IMR-90 (cell line): Measurements from ENCODE around the gene RHO. TPM values are rescaled to one million over a fixed set of nuclear protein-coding genes. Genes with fewer than 3 reads are reported as not detected.

Experiments
- ATAC-seq: fragments of 200-7000 bp; cut with Tn5 transposase; 2 replicates; pipeline ENCODE4 v1.9.1; 2020; ENCODE audit warnings: low read depth, mild to moderate bottlenecking, moderate library complexity
- BruUV-seq: library from RNA; stranded (reverse); fragments of 400-500 nt; replicated peaks from 2 replicates; lab custom pipeline; 2021; lab: Mats Ljungman, UMichigan
- CTCF ChIA-PET: fragments of 300-600 bp; formaldehyde crosslinking; extraction: SDS; loops from one replicate; lab custom pipeline; 2021; ENCODE audit warnings: antibody characterized with exemption; lab: Yijun Ruan, JAX
- POLR2A ChIA-PET: fragments of 300-600 bp; sonication (Branson Sonifier 250); formaldehyde crosslinking; loops from one replicate; lab custom pipeline; 2022; ENCODE audit warnings: antibody characterized with exemption; ENCODE audit not compliant: unreplicated experiment; lab: Charles Lee
- DNase-seq: peaks from one replicate; pipeline ENCODE4 v3.0.0; 2013
- H2AFZ ChIP-seq: replicated peaks from 2 replicates; pipeline ENCODE3; 2013; ENCODE audit warnings: low read length, mild to moderate bottlenecking; ENCODE audit not compliant: poor library complexity
- H2AK5ac ChIP-seq: 2 replicates; pipeline ENCODE4 v1.6.1; 2013; ENCODE audit warnings: low read depth, low read length, inconsistent platforms
- H2AK9ac ChIP-seq: replicated peaks from 2 replicates; pipeline ENCODE3; 2013; ENCODE audit warnings: mild to moderate bottlenecking, low read depth, low read length, moderate library complexity; ENCODE audit not compliant: poor library complexity
- H2BK120ac ChIP-seq: 2 replicates; pipeline ENCODE4 v1.6.1; 2013; ENCODE audit warnings: low read depth, low read length, inconsistent platforms
- H2BK15ac ChIP-seq: 3 replicates; pipeline ENCODE4 v1.6.1; 2013; ENCODE audit warnings: low read depth, low read length, inconsistent platforms
- H2BK20ac ChIP-seq: 2 replicates; pipeline ENCODE4 v1.6.1; 2013; ENCODE audit warnings: low read depth, mild to moderate bottlenecking, inconsistent platforms, low read length, moderate library complexity
- H2BK5ac ChIP-seq: 2 replicates; pipeline ENCODE4 v1.6.1; 2013; ENCODE audit warnings: mild to moderate bottlenecking, low read depth, low read length, inconsistent platforms; ENCODE audit not compliant: poor library complexity, severe bottlenecking
- H3K14ac ChIP-seq: replicated peaks from 2 replicates; pipeline ENCODE4 v1.6.1; 2013; ENCODE audit warnings: low read depth, low read length, inconsistent platforms
- H3K18ac ChIP-seq: 2 replicates; pipeline ENCODE4 v1.6.1; 2013; ENCODE audit warnings: low read depth, low read length, control low read depth
- H3K23ac ChIP-seq: 2 replicates; pipeline ENCODE4 v1.6.1; 2013; ENCODE audit warnings: low read depth, low read length, inconsistent platforms
- H3K27ac ChIP-seq: 2 replicates; pipeline ENCODE4 v1.5.1; 2013; ENCODE audit warnings: mild to moderate bottlenecking, control low read depth, low read length; ENCODE audit not compliant: insufficient read depth
- H3K27me3 ChIP-seq: 2 replicates; pipeline ENCODE4 v1.6.1; 2013; ENCODE audit warnings: low read length; ENCODE audit not compliant: control insufficient read depth, insufficient read depth
- H3K36me3 ChIP-seq: 2 replicates; pipeline ENCODE4 v1.6.1; 2013; ENCODE audit warnings: low read length, mixed read lengths; ENCODE audit not compliant: control insufficient read depth, insufficient read depth
- H3K4ac ChIP-seq: 2 replicates; pipeline ENCODE4 v1.6.1; 2013; ENCODE audit warnings: low read depth, low read length, inconsistent platforms
- H3K4me1 ChIP-seq: 2 replicates; pipeline ENCODE4 v1.6.1; 2013; ENCODE audit warnings: low read length, mixed read lengths; ENCODE audit not compliant: control insufficient read depth, insufficient read depth
- H3K4me2 ChIP-seq: 2 replicates; pipeline ENCODE4 v1.6.1; 2013; ENCODE audit warnings: low read depth, mild to moderate bottlenecking, control low read depth, low read length, moderate library complexity
- H3K4me3 ChIP-seq: 2 replicates; pipeline ENCODE4 v1.5.1; 2013; ENCODE audit warnings: low read depth, mild to moderate bottlenecking, control low read depth, low read length, moderate library complexity; ENCODE audit not compliant: insufficient read depth
- H3K56ac ChIP-seq: 2 replicates; pipeline ENCODE4 v1.6.1; 2013; ENCODE audit warnings: low read length, inconsistent platforms; ENCODE audit not compliant: insufficient read depth; ENCODE audit errors: extremely low read depth
- H3K79me1 ChIP-seq, 2 experiments: 2 replicates each; pipeline ENCODE4 v1.6.1; 2013; ENCODE audit warnings: low read length in 2 of 2, inconsistent platforms in 1 of 2, low read depth in 1 of 2
- H3K9ac ChIP-seq: 2 replicates; pipeline ENCODE4 v1.6.1; 2013; ENCODE audit warnings: low read depth, low read length, control low read depth
- H3K9me1 ChIP-seq: 2 replicates; pipeline ENCODE4 v1.6.1; 2013; ENCODE audit warnings: low read length, inconsistent platforms; ENCODE audit not compliant: insufficient read depth
- H3K9me3 ChIP-seq: 2 replicates; pipeline ENCODE4 v1.6.1; 2013; ENCODE audit warnings: low read length; ENCODE audit not compliant: control insufficient read depth, insufficient read depth
- H4K20me1 ChIP-seq: 2 replicates; pipeline ENCODE4 v1.6.1; 2013; ENCODE audit warnings: low read length, inconsistent platforms; ENCODE audit not compliant: insufficient read depth
- H4K5ac ChIP-seq: 2 replicates; pipeline ENCODE4 v1.6.1; 2013; ENCODE audit warnings: mild to moderate bottlenecking, low read depth, low read length, control low read depth
- H4K8ac ChIP-seq, 2 experiments: 2 replicates each; pipeline ENCODE4 v1.6.1; 2013; ENCODE audit warnings: low read depth in 2 of 2, low read length in 2 of 2, control low read depth in 1 of 2, inconsistent platforms in 1 of 2
- H4K91ac ChIP-seq: 2 replicates; pipeline ENCODE4 v1.6.1; 2013; ENCODE audit warnings: low read depth, low read length, inconsistent platforms; ENCODE audit not compliant: insufficient read depth
- BHLHE40 ChIP-seq: fragments of 150-350 bp; IDR thresholded peaks from 2 replicates; pipeline ENCODE4 v1.6.1; 2016; ENCODE audit warnings: mild to moderate bottlenecking, low read depth, low read length
- CEBPB ChIP-seq: IDR thresholded peaks from 2 replicates; pipeline ENCODE4 v1.6.1; 2012; ENCODE audit warnings: low read depth, low read length, improper control_type of control experiment
- CHD1 ChIP-seq: IDR thresholded peaks from 2 replicates; pipeline ENCODE4 v1.6.1; 2012; ENCODE audit warnings: low read depth, low read length, improper control_type of control experiment
- ELK1 ChIP-seq: fragments of 150-350 bp; IDR thresholded peaks from 2 replicates; pipeline ENCODE4 v1.6.1; 2016; ENCODE audit warnings: low read depth, mild to moderate bottlenecking, low read length, moderate library complexity, borderline replicate concordance
- FOS ChIP-seq: fragments of 150-350 bp; IDR thresholded peaks from 2 replicates; pipeline ENCODE4 v1.6.1; 2016; ENCODE audit warnings: low read depth, low read length
- MAFK ChIP-seq: IDR thresholded peaks from 2 replicates; pipeline ENCODE4 v1.6.1; 2012; ENCODE audit warnings: low read depth, low read length, improper control_type of control experiment
- MAZ ChIP-seq: IDR thresholded peaks from 2 replicates; pipeline ENCODE4 v1.6.1; 2012; ENCODE audit warnings: low read depth, mild to moderate bottlenecking, low read length, improper control_type of control experiment, moderate library complexity, borderline replicate concordance
- MXI1 ChIP-seq: IDR thresholded peaks from 2 replicates; pipeline ENCODE4 v1.6.1; 2012; ENCODE audit warnings: low read depth, mild to moderate bottlenecking, low read length, moderate library complexity, borderline replicate concordance
- NFE2L2 ChIP-seq: fragments of 150-350 bp; IDR thresholded peaks from 2 replicates; pipeline ENCODE4 v1.6.1; 2016; ENCODE audit warnings: low read depth, mild to moderate bottlenecking, low read length
- POLR2A ChIP-seq: IDR thresholded peaks from 2 replicates; pipeline ENCODE4 v1.6.1; 2012; ENCODE audit warnings: mild to moderate bottlenecking, low read depth, low read length
- RAD21 ChIP-seq: IDR thresholded peaks from 2 replicates; pipeline ENCODE4 v1.6.1; 2012; ENCODE audit warnings: low read length, improper control_type of control experiment
- RCOR1 ChIP-seq: IDR thresholded peaks from 2 replicates; pipeline ENCODE4 v1.6.1; 2012; ENCODE audit warnings: mild to moderate bottlenecking, low read length, improper control_type of control experiment; ENCODE audit not compliant: insufficient replicate concordance
- USF2 ChIP-seq: fragments of 150-350 bp; IDR thresholded peaks from 2 replicates; pipeline ENCODE4 v1.6.1; 2017; ENCODE audit warnings: mild to moderate bottlenecking, antibody characterized with exemption, low read length, low read depth
- WGBS, 2 experiments: methylation state at CpG; one replicate each; pipeline versions ENCODE4 v1.1.5 to v1.1.7; 2013; ENCODE audit warnings: missing lambda C conversion rate in 2 of 2; ENCODE audit not compliant: insufficient read length in 1 of 2; ENCODE audit errors: extremely low coverage in 2 of 2; 5-methylcytosine and 5-hydroxymethylcytosine counted together
- dilution Hi-C: fragments of 300-500 bp; cut with HindIII; formaldehyde crosslinking; loops from one replicate; pipeline ENCODE4 v1.14.3; 2018; ENCODE audit warnings: low sequenced_read_pairs; ENCODE audit not compliant: unreplicated experiment
- in situ Hi-C: fragments of 300-500 bp; cut with MboI; formaldehyde crosslinking; loops from 3 replicates; pipeline ENCODE4 v1.14.3; 2019; ENCODE audit warnings: low sequenced_read_pairs, inconsistent platforms, mixed read lengths
- intact Hi-C: fragments of 100-400 bp; cut with micrococcal nuclease; formaldehyde crosslinking; loops from 2 replicates; pipeline ENCODE4 v1.10.0; 2022
- polyA plus RNA-seq, 3 experiments: library from polyadenylated mRNA; depleted of rRNA; stranded (reverse); fragments of >200 nt; gene quantifications; 2 replicates each; pipeline ENCODE4 v1.2.3, GENCODE V29; 2012; ENCODE audit warnings: low replicate concordance in 1 of 3
- total RNA-seq: library from RNA; depleted of rRNA; stranded (reverse); fragments of >200 nt; gene quantifications from 2 replicates; pipeline ENCODE4 v1.2.3, GENCODE V29; 2012

RHO gene
- total and polyA plus RNA-seq, 2 of the 4 experiments (the other 2 are of a cell fraction): not detected

GRCh38 chr3:129561619-129562248 is 33.3 kb downstream of the RHO start:
- H3K9me3 ChIP-seq: no peaks in the 10 kb centered on the region
- H3K4ac ChIP-seq: peak overlapping the region; percentile 100
- H2AFZ ChIP-seq: peak overlapping the region; percentile 91
- H4K5ac ChIP-seq: peak overlapping the region; percentile 98
- peak overlapping the region; percentile 55 for H3K9ac ChIP-seq
- peak overlapping the region; percentile 98 for H3K27ac ChIP-seq
- H3K56ac ChIP-seq: no peak overlapping the region
- H4K91ac ChIP-seq: peak overlapping the region; percentile 97
- ChIA-PET CTCF (interaction anchor here (0.6 to 1.8 kb wide), 2 partner anchors 71 to 221 kb away, joined by 3 to 4 read pairs; no protein-coding TSS in a partner anchor), POLR2A (no interaction called here)
- 94% methylated on average over 7 of the region's 18 CpGs; no CpG with 5 or more reads in 1 of the 2 experiments for WGBS, 2 experiments
- H3K4me3 ChIP-seq: no peak overlapping the region
- H2BK120ac ChIP-seq: peak overlapping the region; percentile 88
- peak overlapping the region; percentile 86; the same call in 1 of the 2 replicates for H3K14ac ChIP-seq
- H2AK9ac ChIP-seq: peak overlapping the region; percentile 96
- no peak for DNase-seq
- peaks cover 13 to 41% of the 10 kb centered on the region in 2 experiments; a peak in 3 of 4 replicates for H3K79me1 ChIP-seq
- H2BK5ac ChIP-seq: peak overlapping the region; percentile 96
- H2AK5ac ChIP-seq: peak overlapping the region; percentile 95
- peaks cover 45% of the 10 kb centered on the region for H3K36me3 ChIP-seq
- in situ Hi-C loops: no loop called here
- peak overlapping the region; percentile 95 for H3K18ac ChIP-seq
- no TSS peak for BruUV-seq
- H3K4me1 ChIP-seq: peaks cover 37% of the 10 kb centered on the region
- H3K23ac ChIP-seq: peak overlapping the region; percentile 94
- no peaks in the 10 kb centered on the region for H4K20me1 ChIP-seq
- no peak for ATAC-seq
- dilution Hi-C loops: no loop called here
- peak overlapping the region; percentile 79 to 98 for H4K8ac ChIP-seq
- intact Hi-C loops: loop anchor here (1.0 to 5.0 kb wide), 3 partner anchors 35 to 119 kb away; partner anchors contain the start of gene IFT122
- H3K4me2 ChIP-seq: peak overlapping the region; percentile 39; the same call in 1 of the 2 replicates
- TF ChIP-seq CEBPB (no peak), USF2 (no peak), BHLHE40 (no peak), MAZ (no peak), CHD1 (no peak), RCOR1 (no peak), NFE2L2 (no peak), MAFK (no peak), ELK1 (no peak), RAD21 (no peak), MXI1 (no peak), FOS (no peak), POLR2A (no peak)
- peak overlapping the region; percentile 92; the same call in 2 of the 3 replicates for H2BK15ac ChIP-seq
- no peaks in the 10 kb centered on the region for H3K27me3 ChIP-seq
- peaks cover 25% of the 10 kb centered on the region for H3K9me1 ChIP-seq
- peak overlapping the region; percentile 64; the same call in 1 of the 2 replicates for H2BK20ac ChIP-seq
